ENCODE data around the gene ANKRD39. TPM values are rescaled to one million over a fixed set of nuclear protein-coding genes. Genes with fewer than 3 reads are reported as not detected.

ANKRD39 gene
- total RNA-seq, 1 experiment from 2014 or later = 24.4 TPM

GRCh38 chr2:96846825-96847224 is 11.0 kb downstream of the ANKRD39 start:
- TF ChIP-seq TCF7L2 (IDR thresholded peaks at IDR 0.05; ENCODE audit: low read depth, low read length) = no peak
- no peak for TF ChIP-seq POLR2AphosphoS5 (IDR thresholded peaks at IDR 0.05; ENCODE audit: low read depth, low read length)
- TF ChIP-seq REST (IDR thresholded peaks at IDR 0.05; ENCODE audit: insufficient read depth in 1 of 2, low read depth in 2 of 2, low read length in 1 of 2) = no peak
- no peak for TF ChIP-seq SIN3A (IDR thresholded peaks at IDR 0.05; ENCODE audit: borderline replicate concordance, insufficient read depth, low read depth, low read length)
- TF ChIP-seq CTCF (IDR thresholded peaks at IDR 0.05) = no peak
- ATAC-seq = no peak
- no peak overlapping the region for H3K27ac ChIP-seq (ENCODE audit: low read length)
- intact Hi-C loops (cut with micrococcal nuclease; ENCODE audit: unreplicated experiment) = no loop called here
- CTCF ChIA-PET = no interaction called here
- H3K4me1 ChIP-seq (ENCODE audit: control insufficient read depth, insufficient read depth, low read length) = no peaks in the 10 kb centered on the region
- no peaks in the 10 kb centered on the region for H3K9me3 ChIP-seq (ENCODE audit: control insufficient read depth, insufficient read depth, low read depth, low read length)
- H3K36me3 ChIP-seq (ENCODE audit: control insufficient read depth, insufficient read depth, low read length) = no peaks in the 10 kb centered on the region
- in situ Hi-C loops (cut with HindIII; ENCODE audit: low pct_unique_long_range_greater_than_20kb, low sequenced_read_pairs) = no loop called here
- POLR2A ChIA-PET = no interaction called here
- no peaks in the 10 kb centered on the region for H3K27me3 ChIP-seq (ENCODE audit: control insufficient read depth, insufficient read depth, low read length)
- H3K4me3 ChIP-seq (ENCODE audit: low read depth in 2 of 2, low read length in 2 of 2) = no peak overlapping the region
- DNase-seq (ENCODE audit: low read depth, low spot score) = no peak
- no TSS peak for BruUV-seq (replicated peaks)

GRCh38 chr2:96844405-96844808 is 13.4 kb downstream of the ANKRD39 start:
- ATAC-seq (no peak), DNase-seq (ENCODE audit: low read depth, low spot score) (no peak)
- Histone ChIP-seq H3K27ac (ENCODE audit: low read length) (no peak overlapping the region), H3K4me3 (ENCODE audit: low read depth in 2 of 2, low read length in 2 of 2) (no peak overlapping the region), H3K4me1 (ENCODE audit: control insufficient read depth, insufficient read depth, low read length) (no peaks in the 10 kb centered on the region), H3K27me3 (ENCODE audit: control insufficient read depth, insufficient read depth, low read length) (no peaks in the 10 kb centered on the region), H3K9me3 (ENCODE audit: control insufficient read depth, insufficient read depth, low read depth, low read length) (no peaks in the 10 kb centered on the region), H3K36me3 (ENCODE audit: control insufficient read depth, insufficient read depth, low read length) (no peaks in the 10 kb centered on the region)
- TF ChIP-seq REST (IDR thresholded peaks at IDR 0.05; ENCODE audit: insufficient read depth in 1 of 2, low read depth in 2 of 2, low read length in 1 of 2) (no peak), SIN3A (IDR thresholded peaks at IDR 0.05; ENCODE audit: borderline replicate concordance, insufficient read depth, low read depth, low read length) (no peak), TCF7L2 (IDR thresholded peaks at IDR 0.05; ENCODE audit: low read depth, low read length) (no peak), POLR2AphosphoS5 (IDR thresholded peaks at IDR 0.05; ENCODE audit: low read depth, low read length) (no peak), CTCF (IDR thresholded peaks at IDR 0.05) (no peak)
- no TSS peak for BruUV-seq (replicated peaks)
- POLR2A ChIA-PET = no interaction called here
- in situ Hi-C loops (cut with HindIII; ENCODE audit: low pct_unique_long_range_greater_than_20kb, low sequenced_read_pairs) = no loop called here
- intact Hi-C loops (cut with micrococcal nuclease; ENCODE audit: unreplicated experiment) = no loop called here
- CTCF ChIA-PET = interaction anchor here (0.7 kb wide), 1 partner anchor 432 kb away, joined by 6 read pairs; no protein-coding TSS in a partner anchor
